Fibroblast of lung (primary cell): ENCODE results near the gene PMAIP1.

ENCODE experiments used
- CTCF ChIP-seq, 2 donors: IDR thresholded peaks in 1 of 2; conservative IDR thresholded peaks in 1 of 2; 1 replicate in 1 of 2; 2 replicates in 1 of 2; pipeline ENCODE4 v1.5.1; 2011 to 2012; ENCODE audit warnings: low read length in 2 of 2, control low read depth in 1 of 2, inconsistent platforms in 1 of 2, low read depth in 1 of 2, mild to moderate bottlenecking in 1 of 2
- EZH2 ChIP-seq: IDR thresholded peaks from 2 replicates; pipeline ENCODE4 v1.5.1; 2012; ENCODE audit warnings: low read length, control low read depth, mild to moderate bottlenecking; ENCODE audit errors: missing control alignments

GRCh38 chr18:59884351-59884750, 15.4 kb upstream of the PMAIP1 start:
- no peak for TF ChIP-seq CTCF (conservative IDR thresholded peaks at IDR 0.05 in 1 of 2, IDR thresholded peaks at IDR 0.05 in 1 of 2; ENCODE audit: low read depth in 1 of 2, low read length in 2 of 2)
- TF ChIP-seq EZH2, result no peak
